ENCODE results near the gene THOP1. TPM values are rescaled to one million over a fixed set of nuclear protein-coding genes. Genes with fewer than 3 reads are reported as not detected.
A peak's percentile ranks its signal among the peaks of the same experiment; 100 is the strongest.

THOP1 gene
- 10 to 100 TPM; 35.8 to 91.8 (median 42.9) TPM for total RNA-seq

- no peaks in the 10 kb centered on the region for H3K9me3 ChIP-seq
- TF ChIP-seq POLR2A (IDR thresholded peaks at IDR 0.05) (peak in 1 of 2 donors; percentile 56), CTCF (IDR thresholded peaks at IDR 0.05) (peak in 2 of 5 experiments; percentile 22 to 43), EP300 (IDR thresholded peaks at IDR 0.05) (peak; percentile 61 to 62)
- WGBS, 2 donors: 0% methylated on average over 16 to 62 of the region's 78 CpGs
- H3K4me3 ChIP-seq: peak within 1 kb of the TSS; percentile 51 to 97 (median 84)
- peak; percentile 97 to 98 for DNase-seq (ENCODE audit: low spot score in 2 of 2)
- peaks cover 0 to 7% (median 0%) of the 10 kb centered on the region in 3 donors for H3K36me3 ChIP-seq
- H3K27me3 ChIP-seq: no peaks in the 10 kb centered on the region
- H3K4me1 ChIP-seq: peaks cover 0 to 50% (median 29%) of the 10 kb centered on the region in 4 donors
- peak within 1 kb of the TSS in 3 of 4 donors; percentile 77 to 87 (median 78) for H3K27ac ChIP-seq
Observed at GRCh38 chr19:2785244-2785997, at the start of gene THOP1. Gene THOP1 (plus strand): TSS chr19:2785503. CDS start chr19:2785663, 160 bp downstream.

GRCh38 chr19:2736550-2737190 is 48.6 kb upstream of the THOP1 start:
- Histone ChIP-seq H3K4me1 (peaks cover 0 to 18% (median 5%) of the 10 kb centered on the region in 4 donors), H3K27me3 (no peaks in the 10 kb centered on the region), H3K9me3 (no peaks in the 10 kb centered on the region), H3K4me3 (no peak overlapping the region), H3K36me3 (peaks cover 0 to 54% (median 0%) of the 10 kb centered on the region in 3 donors), H3K27ac (no peak overlapping the region)
- no peak for DNase-seq (ENCODE audit: low spot score in 2 of 2)
- WGBS, 2 donors: 97 to 98% methylated on average over 15 of the region's 15 CpGs
- TF ChIP-seq POLR2A (IDR thresholded peaks at IDR 0.05): no peak
- no peak for TF ChIP-seq CTCF (IDR thresholded peaks at IDR 0.05)
- no peak for TF ChIP-seq EP300 (IDR thresholded peaks at IDR 0.05)

- Histone ChIP-seq H3K4me3 (peak within 1 kb of the TSS; percentile 85 to 100 (median 92)), H3K27ac (peak within 1 kb of the TSS in 2 of 4 donors; percentile 78 to 79), H3K4me1 (peaks cover 0 to 18% (median 5%) of the 10 kb centered on the region in 4 donors), H3K27me3 (peaks cover 0 to 5% of the 10 kb centered on the region in 2 donors), H3K9me3 (no peaks in the 10 kb centered on the region), H3K36me3 (peaks cover 0 to 23% (median 0%) of the 10 kb centered on the region in 3 donors)
- WGBS, 2 donors: 0 to 1% methylated on average over 24 to 52 of the region's 64 CpGs
- peak; percentile 99 for DNase-seq (ENCODE audit: low spot score in 2 of 2)
- peak; percentile 82 to 84 for TF ChIP-seq EP300 (IDR thresholded peaks at IDR 0.05)
- TF ChIP-seq CTCF (IDR thresholded peaks at IDR 0.05): peak; percentile 6 to 66 (median 33)
- TF ChIP-seq POLR2A (IDR thresholded peaks at IDR 0.05): no peak
Observed at GRCh38 chr19:2739602-2740313, 45.5 kb upstream of the THOP1 start, which contains the start of gene SLC39A3. Gene SLC39A3 (minus strand): TSS chr19:2740017. CDS start chr19:2737257, 2,760 bp downstream.

GRCh38 chr19:2740314-2740656 is 45.0 kb upstream of the THOP1 start:
- H3K4me3 ChIP-seq: peak overlapping the region in 2 of 4 donors; percentile 85 to 96
- H3K4me1 ChIP-seq: peaks cover 0 to 18% (median 5%) of the 10 kb centered on the region in 4 donors
- peaks cover 0 to 5% of the 10 kb centered on the region in 2 donors for H3K27me3 ChIP-seq
- H3K27ac ChIP-seq: no peak overlapping the region
- H3K9me3 ChIP-seq: no peaks in the 10 kb centered on the region
- TF ChIP-seq CTCF (IDR thresholded peaks at IDR 0.05) (no peak), EP300 (IDR thresholded peaks at IDR 0.05) (no peak), POLR2A (IDR thresholded peaks at IDR 0.05) (no peak)
- DNase-seq (ENCODE audit: low spot score in 2 of 2): no peak
- peaks cover 0 to 18% (median 0%) of the 10 kb centered on the region in 3 donors for H3K36me3 ChIP-seq
- WGBS, 2 donors: 46 to 47% methylated on average over 13 of the region's 13 CpGs
